ENCODE data around the gene FAF1.

DNA sequence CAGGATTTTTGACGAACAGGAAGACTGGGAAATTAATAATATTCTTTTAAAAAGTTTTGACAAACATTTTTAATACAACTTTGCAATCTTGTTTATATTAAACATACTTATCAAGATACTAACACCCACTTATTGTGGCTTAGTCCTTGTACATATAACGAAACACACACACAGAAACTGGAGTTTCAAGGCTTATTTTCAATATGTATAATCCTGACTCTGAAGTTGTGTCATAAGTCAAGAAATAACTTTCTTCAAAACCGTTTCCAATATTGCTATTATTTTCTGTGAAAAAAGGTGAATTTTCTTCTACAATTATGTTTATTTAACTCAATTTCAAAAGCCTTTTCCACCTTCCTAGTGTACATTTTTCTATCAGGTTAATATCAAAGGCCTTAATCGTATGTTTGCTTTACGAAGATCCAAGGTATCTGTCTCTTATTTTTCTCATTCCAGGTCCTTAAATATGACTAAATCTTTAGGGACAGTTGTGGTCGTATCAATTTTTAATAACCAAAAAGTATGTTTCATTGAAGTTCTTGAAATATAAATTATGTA, 11.8 kb upstream of the FAF1 start:
- TF ChIP-seq EZH2 (IDR thresholded peaks at IDR 0.05; ENCODE audit: insufficient read depth, poor library complexity, severe bottlenecking) (no peak), EZH2phosphoT487 (IDR thresholded peaks at IDR 0.05; ENCODE audit: insufficient read depth, low read depth) (no peak; the same call in 1 of the 2 replicates)

Data from GM23248 (cell line).